ENCODE data around the gene TBL3.

TBL3 gene

GRCh38 chr16:2013527-2013926 lies 41.7 kb downstream of the TBL3 start:
- no peak for DNase-seq (ENCODE audit: extremely low read depth in 1 of 2, low read depth in 1 of 2)

GRCh38 chr16:2015117-2015946 lies 43.5 kb downstream of the TBL3 start:
- no peak for DNase-seq (ENCODE audit: extremely low read depth in 1 of 2, low read depth in 1 of 2)

- DNase-seq (ENCODE audit: extremely low read depth in 1 of 2, low read depth in 1 of 2), result no peak
These were observed 44.0 kb downstream of the TBL3 start for GRCh38 chr16:2015947-2016208.

- no peak for DNase-seq (ENCODE audit: extremely low read depth in 1 of 2, low read depth in 1 of 2)
These were observed 44.6 kb downstream of the TBL3 start for GRCh38 chr16:2016407-2016922.

- DNase-seq (ENCODE audit: extremely low read depth in 1 of 2, low read depth in 1 of 2), result no peak
These were observed 47.7 kb downstream of the TBL3 start, which contains the start of gene NPW for GRCh38 chr16:2019518-2019920. NPW (plus strand) TSS chr16:2019785.

- no peak for DNase-seq (ENCODE audit: extremely low read depth in 1 of 2, low read depth in 1 of 2)
These were observed 48.3 kb downstream of the TBL3 start for GRCh38 chr16:2019921-2020831.

- no peak for DNase-seq (ENCODE audit: extremely low read depth in 1 of 2, low read depth in 1 of 2)
These were observed 50.9 kb downstream of the TBL3 start for GRCh38 chr16:2022723-2023091.

GRCh38 chr16:2023092-2024031 lies 51.5 kb downstream of the TBL3 start:
- DNase-seq (ENCODE audit: extremely low read depth in 1 of 2, low read depth in 1 of 2), result peak; percentile 84 to 87

- no peak for DNase-seq (ENCODE audit: extremely low read depth in 1 of 2, low read depth in 1 of 2)
These were observed 52.2 kb downstream of the TBL3 start for GRCh38 chr16:2024032-2024420.

GRCh38 chr16:2025251-2025650 lies 53.4 kb downstream of the TBL3 start:
- no peak for DNase-seq (ENCODE audit: extremely low read depth in 1 of 2, low read depth in 1 of 2)

- no peak for DNase-seq (ENCODE audit: extremely low read depth in 1 of 2, low read depth in 1 of 2)
These were observed 54.1 kb downstream of the TBL3 start for GRCh38 chr16:2025878-2026460.

GRCh38 chr16:2026461-2027023 lies 54.7 kb downstream of the TBL3 start, which contains the start of gene NHERF2:
NHERF2 (plus strand) TSS chr16:2026902; CDS start chr16:2027006, 104 bp downstream.
- no peak for DNase-seq (ENCODE audit: extremely low read depth in 1 of 2, low read depth in 1 of 2)

- no peak for DNase-seq (ENCODE audit: extremely low read depth in 1 of 2, low read depth in 1 of 2)
These were observed 55.5 kb downstream of the TBL3 start for GRCh38 chr16:2027024-2028010.

- no peak for DNase-seq (ENCODE audit: extremely low read depth in 1 of 2, low read depth in 1 of 2)
These were observed 56.3 kb downstream of the TBL3 start for GRCh38 chr16:2028146-2028545.

GRCh38 chr16:2028620-2029220 lies 56.9 kb downstream of the TBL3 start:
- DNase-seq (ENCODE audit: extremely low read depth in 1 of 2, low read depth in 1 of 2), result no peak

GRCh38 chr16:2029350-2029749 lies 57.5 kb downstream of the TBL3 start:
- DNase-seq (ENCODE audit: extremely low read depth in 1 of 2, low read depth in 1 of 2), result no peak

- DNase-seq (ENCODE audit: extremely low read depth in 1 of 2, low read depth in 1 of 2), result no peak
These were observed 58.2 kb downstream of the TBL3 start for GRCh38 chr16:2030036-2030435.

GRCh38 chr16:2031081-2031577 lies 59.3 kb downstream of the TBL3 start:
- DNase-seq (ENCODE audit: extremely low read depth in 1 of 2, low read depth in 1 of 2), result no peak
